Left renal cortex interstitium (tissue), 4 donors: ENCODE results near the gene RASA2. TPM values are rescaled to one million over a fixed set of nuclear protein-coding genes. Genes with fewer than 3 reads are reported as not detected.

Experiments used
- DNase-seq, 4 donors: peaks; one replicate each; pipeline ENCODE4 v3.0.0-alpha.2; 2013; ENCODE audit warnings: low read depth in 4 of 4, low spot score in 2 of 4, missing footprints in 1 of 4
- polyA plus RNA-seq, 4 donors: library from polyadenylated mRNA; unstranded; fragments of 120-200 nt; gene quantifications; one replicate each; pipeline ENCODE4 v1.2.1, GENCODE V29; 2013; ENCODE audit not compliant: insufficient read length in 4 of 4

RASA2 gene
- polyA plus RNA-seq, result 10 to 100 TPM; 17.4 to 30.5 (median 20.9) TPM

DNA sequence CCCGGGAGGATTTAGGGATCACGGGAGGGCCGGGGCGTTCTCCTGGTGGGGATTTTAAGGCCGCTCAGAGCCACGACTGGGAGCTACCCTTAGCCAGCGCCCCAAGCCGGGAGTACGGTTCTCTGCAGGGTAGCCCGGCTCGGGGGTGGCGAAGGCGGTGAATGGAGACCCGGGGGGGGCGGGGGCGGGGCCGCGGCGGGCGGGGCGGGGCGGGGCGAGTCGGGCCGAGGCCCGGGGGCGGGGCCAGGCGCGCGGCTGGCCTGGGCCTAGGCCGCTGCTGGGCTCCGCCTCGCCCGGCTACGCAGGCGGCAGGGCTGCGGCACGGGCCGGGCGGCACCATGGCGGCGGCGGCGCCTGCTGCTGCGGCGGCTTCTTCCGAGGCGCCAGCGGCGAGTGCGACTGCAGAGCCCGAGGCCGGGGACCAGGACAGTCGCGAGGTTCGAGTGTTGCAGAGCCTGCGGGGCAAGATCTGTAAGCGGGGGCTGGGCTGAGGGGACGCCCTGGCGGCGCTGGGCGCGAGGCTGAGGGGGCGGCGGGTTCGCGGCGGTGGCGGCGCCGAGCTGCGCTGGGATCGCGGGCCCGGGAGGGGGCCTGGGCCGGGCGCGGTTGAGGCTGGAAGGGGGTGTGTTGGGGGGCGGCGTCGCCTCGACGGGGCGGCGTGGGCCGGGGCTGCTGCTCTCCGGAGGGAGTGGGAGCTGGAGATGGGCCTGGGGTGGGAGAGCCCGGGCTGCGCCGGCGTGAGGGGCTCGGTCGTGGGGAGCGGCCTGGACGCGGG is at the start of gene RASA2:
Gene RASA2, plus strand, starts transcription at position 282 of the 775 bp plus-strand sequence. Its CDS starts 57 bp downstream, at position 339.
- peak; percentile 37 to 45 (median 44) for DNase-seq

DNA sequence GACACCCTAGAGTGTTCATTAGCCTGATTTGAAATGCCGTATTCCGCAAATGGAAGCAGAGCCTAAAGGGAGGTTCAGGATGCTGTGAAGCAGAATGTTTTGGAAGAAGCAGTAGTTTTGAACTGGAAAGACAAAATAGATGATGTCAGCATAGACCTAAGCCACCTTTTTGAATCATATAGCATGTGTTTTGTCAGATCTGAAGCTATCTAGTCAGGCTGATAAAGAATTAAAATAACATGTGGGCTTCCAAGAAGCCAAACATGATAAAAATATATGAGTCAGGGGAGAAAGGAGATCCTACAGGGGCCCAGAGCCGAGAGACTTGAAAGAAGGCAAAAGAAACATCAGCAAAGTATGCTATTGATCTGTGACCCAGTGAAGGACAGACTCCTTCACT is 47.2 kb upstream of the RASA2 start:
- DNase-seq, result no peak

GRCh38 chr3:141440942-141441341 is 45.9 kb upstream of the RASA2 start:
- no peak for DNase-seq

- DNase-seq, result peak in 1 of 4 donors; percentile 56
Observed at GRCh38 chr3:141441381-141442364, 45.2 kb upstream of the RASA2 start.

DNA sequence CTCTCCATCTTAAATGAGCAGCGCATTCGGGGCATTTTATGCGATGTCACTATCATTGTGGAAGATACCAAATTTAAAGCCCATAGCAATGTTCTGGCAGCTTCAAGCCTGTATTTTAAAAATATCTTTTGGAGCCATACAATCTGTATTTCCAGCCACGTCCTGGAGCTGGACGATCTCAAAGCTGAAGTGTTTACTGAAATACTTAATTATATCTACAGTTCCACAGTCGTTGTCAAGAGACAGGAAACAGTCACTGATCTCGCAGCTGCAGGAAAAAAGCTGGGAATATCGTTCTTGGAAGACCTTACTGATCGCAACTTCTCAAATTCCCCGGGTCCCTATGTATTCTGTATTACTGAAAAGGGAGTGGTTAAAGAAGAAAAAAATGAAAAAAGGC is 44.4 kb upstream of the RASA2 start:
- no peak for DNase-seq

DNA sequence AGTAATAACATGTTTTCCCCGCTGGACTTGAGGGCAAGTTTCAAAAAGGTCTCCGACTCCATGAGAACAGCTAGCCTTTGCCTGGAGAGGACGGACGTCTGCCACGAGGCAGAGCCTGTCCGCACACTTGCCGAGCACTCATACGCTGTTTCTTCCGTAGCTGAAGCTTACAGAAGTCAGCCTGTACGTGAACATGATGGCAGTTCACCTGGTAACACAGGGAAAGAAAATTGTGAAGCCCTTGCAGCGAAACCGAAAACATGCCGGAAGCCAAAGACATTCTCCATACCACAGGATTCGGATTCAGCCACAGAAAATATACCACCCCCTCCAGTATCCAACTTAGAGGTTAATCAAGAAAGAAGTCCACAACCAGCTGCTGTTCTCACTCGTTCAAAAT is 43.9 kb upstream of the RASA2 start:
- DNase-seq, result no peak

DNA sequence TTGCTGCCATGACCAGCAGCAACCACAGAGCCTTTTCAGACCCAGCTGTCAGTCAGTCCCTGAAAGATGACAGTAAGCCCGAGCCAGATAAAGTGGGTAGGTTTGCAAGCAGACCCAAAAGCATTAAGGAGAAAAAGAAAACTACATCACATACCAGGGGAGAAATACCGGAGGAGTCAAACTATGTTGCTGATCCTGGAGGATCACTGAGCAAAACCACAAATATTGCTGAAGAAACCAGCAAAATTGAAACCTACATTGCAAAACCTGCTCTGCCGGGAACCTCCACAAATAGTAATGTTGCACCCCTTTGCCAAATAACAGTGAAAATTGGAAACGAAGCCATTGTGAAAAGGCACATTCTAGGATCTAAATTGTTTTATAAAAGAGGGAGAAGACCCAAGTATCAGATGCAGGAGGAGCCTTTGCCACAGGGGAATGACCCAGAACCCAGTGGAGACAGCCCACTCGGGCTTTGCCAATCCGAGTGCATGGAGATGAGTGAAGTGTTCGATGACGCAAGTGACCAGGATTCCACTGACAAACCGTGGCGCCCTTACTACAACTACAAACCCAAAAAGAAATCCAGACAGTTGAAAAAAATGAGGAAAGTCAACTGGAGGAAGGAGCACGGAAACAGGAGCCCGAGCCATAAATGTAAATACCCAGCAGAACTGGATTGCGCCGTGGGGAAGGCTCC is 42.1 kb upstream of the RASA2 start:
- DNase-seq, result no peak

DNA sequence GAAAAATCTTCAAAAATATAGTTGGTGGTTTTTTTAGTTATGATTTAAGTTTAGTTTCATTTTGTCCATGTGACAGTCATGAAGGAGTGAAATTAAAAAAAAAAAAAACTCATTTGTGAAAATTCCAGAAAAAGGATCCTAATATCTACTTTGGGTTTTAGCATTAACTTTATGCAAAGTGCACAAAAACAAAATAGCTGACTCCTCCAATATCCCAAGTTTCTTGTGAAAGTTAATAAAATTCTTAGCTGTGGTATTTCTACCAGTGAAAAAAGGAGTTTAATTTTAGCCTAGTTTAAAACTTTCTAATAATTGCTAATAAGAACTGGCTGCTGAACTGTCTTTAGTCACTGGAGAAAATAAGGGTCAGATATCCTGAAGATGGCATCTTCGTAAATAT is 40.8 kb upstream of the RASA2 start:
- DNase-seq, result no peak

DNA sequence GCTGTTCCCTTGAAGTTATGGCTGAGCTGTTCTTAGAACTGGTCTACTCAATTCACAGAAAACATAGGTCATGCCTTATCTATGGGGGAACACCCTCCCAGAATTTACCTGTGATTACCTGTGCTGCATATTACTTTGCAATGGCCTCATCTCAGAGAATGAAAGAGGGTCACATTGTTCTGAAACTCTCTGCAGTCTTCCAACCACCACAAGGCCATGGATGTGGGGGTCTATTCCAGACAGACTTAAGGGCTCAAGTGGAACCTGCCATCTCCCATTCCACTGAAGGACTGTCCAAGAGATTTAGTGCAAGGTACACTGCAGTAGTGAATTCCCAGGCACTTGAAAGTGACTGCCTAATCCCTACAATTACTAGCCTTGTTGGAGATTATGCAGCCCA is 40.1 kb upstream of the RASA2 start:
- no peak for DNase-seq

- no peak for DNase-seq
Observed at GRCh38 chr3:141447383-141447782, 39.4 kb upstream of the RASA2 start.

DNA sequence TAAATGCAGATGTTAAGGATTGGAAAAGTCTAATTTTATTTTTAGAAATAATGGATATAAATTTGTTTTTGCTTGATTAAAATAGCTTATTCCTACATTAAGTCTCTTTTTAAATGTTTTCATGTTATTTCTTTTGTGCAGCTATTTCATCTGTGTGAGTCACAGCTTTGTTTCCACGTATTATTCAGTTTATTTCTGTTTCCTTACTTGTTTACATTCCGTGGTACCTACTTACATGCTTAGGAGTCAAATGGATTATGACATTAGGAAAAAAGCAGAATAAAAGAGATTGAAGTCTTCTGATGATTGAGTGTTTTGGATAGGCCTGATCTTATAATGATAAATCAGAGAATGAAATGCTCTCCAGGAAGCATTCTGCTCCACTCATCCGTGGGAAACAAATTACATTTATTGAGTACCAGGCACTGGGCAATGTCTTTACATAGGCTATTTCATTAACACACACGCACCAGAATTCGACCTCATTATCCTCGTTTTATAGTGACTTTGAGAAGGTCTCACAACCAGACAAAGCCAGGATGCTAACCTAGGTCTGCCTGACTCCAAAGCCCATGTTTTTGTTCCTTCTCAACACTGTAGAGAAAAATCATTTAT is 38.1 kb upstream of the RASA2 start:
- DNase-seq, result no peak

DNA sequence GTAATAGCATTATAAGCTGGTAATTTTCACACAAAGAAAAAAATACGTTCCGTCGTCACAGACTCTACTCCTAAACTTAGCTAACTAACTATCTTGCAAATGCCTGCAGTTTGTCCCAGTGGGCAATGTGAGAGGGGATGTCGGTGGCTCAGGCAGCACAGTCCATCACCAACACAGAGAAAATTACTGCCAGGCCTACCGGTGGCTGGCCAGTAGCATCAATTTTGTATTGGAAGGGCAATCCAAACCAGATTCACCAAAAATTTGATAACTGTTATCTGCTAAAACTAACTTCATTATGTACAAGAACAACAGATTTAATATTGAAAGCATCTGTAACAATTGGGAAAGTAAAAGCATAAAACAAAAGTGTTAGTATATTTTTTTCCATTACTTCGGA is 37.4 kb upstream of the RASA2 start:
- no peak for DNase-seq

DNA sequence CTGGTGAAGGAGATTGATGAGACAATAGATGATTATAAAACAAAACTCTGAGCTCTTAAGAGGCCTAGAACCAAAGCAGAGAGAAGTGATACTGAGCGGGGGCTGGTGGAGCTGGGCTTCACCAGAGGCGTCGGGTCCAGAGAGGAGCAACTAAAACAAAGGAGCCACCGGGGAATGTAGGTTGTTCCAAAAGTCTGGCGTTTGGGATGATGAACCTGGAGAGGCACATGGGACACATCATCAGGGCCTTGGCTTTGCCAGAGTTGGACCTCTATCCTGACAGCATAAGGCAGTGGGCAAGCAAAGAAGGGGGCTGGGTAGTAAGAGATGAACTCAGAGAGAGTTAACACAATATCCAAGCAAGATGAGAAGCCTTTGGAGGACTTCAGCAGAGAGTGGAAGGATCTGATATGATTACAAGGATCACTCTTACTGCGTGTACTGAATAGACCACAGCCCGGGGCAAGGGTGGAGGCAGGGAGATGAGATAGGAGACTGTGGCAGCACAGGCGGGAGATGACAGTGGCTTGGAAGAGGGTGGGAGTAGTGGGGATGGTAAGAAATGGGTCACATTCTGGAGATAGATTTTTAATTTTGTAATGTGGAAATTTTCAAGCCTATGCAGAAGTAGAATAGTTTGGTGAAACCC is 36.0 kb upstream of the RASA2 start:
- DNase-seq, result no peak

DNA sequence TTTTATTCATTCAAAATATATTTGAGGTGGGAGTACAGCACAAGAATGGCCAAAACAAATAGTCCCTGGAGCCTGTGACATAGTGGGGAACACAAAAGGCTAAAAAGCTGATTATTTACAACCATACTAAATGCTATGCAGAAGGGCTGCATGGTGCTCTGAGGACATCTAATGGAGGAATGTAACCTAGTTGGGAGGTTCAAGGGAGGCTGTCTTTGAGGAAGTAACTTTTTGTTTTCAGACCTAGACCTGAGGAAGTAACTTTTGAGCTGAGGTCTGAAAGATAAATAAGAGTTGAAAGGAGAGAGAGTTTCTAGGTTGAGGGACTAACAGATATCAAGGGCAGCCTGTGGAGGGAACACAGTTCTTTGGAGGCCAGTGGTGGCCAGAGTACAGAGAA is 34.8 kb upstream of the RASA2 start:
- DNase-seq, result peak in 1 of 4 donors; percentile 61

DNA sequence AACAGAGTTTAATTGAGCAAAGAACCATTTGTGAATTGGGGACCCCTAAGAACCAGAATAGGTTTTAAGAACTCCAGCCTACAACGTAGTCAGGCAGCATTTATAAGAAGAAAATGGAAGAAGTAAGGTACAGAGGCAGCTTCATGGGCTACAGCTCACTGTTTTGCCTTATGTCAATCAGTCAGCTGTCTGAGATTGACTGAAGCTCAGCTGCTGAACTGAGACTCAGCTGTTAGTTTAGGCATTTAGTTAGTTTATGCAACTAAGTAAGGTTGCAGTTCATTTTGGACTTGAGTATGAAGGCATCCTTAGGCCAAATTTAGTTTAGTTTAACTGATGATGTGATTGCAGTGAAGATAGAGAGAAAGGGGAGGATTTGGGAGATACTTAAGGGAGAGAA is 34.1 kb upstream of the RASA2 start:
- no peak for DNase-seq

DNA sequence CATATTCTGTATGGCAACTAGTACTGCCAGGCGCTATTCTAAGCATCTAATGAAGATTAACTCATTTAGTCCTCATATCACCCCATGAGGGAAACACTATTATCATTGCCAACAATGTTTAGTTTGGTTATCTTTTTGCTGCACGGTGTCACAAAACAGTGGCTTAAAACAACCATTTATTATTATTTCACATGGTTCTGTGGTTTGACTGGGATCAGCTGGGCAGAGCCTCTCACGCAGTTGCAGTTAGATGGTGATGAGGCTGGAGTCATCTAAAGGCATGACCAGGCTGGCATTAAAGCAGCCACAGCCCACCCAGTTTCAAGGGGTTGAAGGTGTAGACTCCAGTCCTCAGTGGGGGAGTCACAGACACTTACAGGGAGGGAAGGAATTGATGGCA is 32.8 kb upstream of the RASA2 start:
- no peak for DNase-seq

- no peak for DNase-seq
Observed at GRCh38 chr3:141454906-141455602, 31.8 kb upstream of the RASA2 start.

DNA sequence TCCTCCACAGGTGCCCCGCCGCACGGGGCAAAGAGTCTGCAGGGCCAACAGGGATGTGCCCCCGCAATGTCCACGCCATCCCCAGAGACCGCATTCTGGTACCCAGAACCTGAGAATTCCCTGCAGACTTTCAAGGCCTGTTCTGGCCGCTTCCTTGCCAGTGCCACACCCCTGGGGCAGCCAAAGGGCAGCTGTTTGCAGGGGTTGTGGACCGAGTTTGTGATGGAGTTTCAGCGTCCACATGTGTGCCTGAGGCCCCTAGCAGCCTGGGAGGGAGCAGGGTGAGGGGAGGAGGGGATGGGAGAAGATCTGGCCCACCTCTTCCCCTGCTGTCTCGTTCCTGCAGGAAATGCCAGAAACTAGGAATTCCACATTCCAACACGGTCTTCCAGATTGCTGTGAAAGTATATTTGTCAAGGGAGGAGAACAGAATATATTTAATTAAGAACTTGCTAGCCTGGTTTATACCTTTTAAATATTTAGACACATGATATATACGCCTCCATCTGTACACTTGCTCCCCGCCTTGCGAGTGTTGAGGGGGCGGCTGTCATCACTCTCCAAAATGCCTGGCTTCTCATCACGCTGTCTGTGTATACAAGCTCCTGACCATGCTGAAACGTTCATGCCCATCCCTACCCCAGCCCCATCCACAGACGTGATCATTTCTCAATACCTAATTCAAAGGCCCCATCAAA is 31.1 kb upstream of the RASA2 start:
- no peak for DNase-seq

DNA sequence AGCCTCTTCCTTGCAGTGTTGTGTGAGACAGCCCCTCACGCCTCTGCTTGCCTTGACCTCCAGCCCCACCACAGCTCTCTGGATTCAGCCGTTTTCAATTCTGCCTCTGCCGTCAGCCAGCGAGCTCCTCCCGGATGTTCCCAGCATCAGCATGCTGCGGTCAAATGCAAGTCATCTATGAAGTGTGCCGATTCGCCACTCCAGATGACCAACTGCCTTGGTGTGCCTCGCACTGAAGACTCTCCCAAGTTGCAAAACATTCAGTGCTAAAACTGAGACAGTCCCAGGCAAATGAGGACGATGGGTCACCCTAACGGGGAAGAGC is 30.6 kb upstream of the RASA2 start:
- DNase-seq, result no peak
